Measurements from ENCODE around the gene CDK14.

Gene CDK14

GRCh38 chr7:90671571-90671970 is 75.5 kb downstream of the CDK14 start:
- Mint-ChIP-seq H3K36me3 (ENCODE audit: low read depth) (no peaks in the 10 kb centered on the region), H3K4me1 (no peaks in the 10 kb centered on the region), H3K9me3 (peaks cover 4% of the 10 kb centered on the region), H3K27me3 (peaks cover 1% of the 10 kb centered on the region), H3K27ac (no peak overlapping the region), H3K4me3 (no peak overlapping the region)
- ATAC-seq (no peak), DNase-seq (no peak)

- ATAC-seq, result no peak
- Mint-ChIP-seq H3K9me3 (peaks cover 4% of the 10 kb centered on the region), H3K27ac (no peak overlapping the region), H3K4me3 (no peak overlapping the region), H3K36me3 (ENCODE audit: low read depth) (no peaks in the 10 kb centered on the region), H3K4me1 (no peaks in the 10 kb centered on the region), H3K27me3 (peaks cover 1% of the 10 kb centered on the region)
- no peak for DNase-seq
These were observed 76.1 kb downstream of the CDK14 start for GRCh38 chr7:90672210-90672609.

GRCh38 chr7:90674625-90675024 is 78.5 kb downstream of the CDK14 start:
- Mint-ChIP-seq H3K4me3 (no peak overlapping the region), H3K4me1 (no peaks in the 10 kb centered on the region), H3K36me3 (ENCODE audit: low read depth) (no peaks in the 10 kb centered on the region), H3K9me3 (no peaks in the 10 kb centered on the region), H3K27me3 (peaks cover 1% of the 10 kb centered on the region), H3K27ac (no peak overlapping the region)
- ATAC-seq, result no peak
- no peak for DNase-seq

DNA sequence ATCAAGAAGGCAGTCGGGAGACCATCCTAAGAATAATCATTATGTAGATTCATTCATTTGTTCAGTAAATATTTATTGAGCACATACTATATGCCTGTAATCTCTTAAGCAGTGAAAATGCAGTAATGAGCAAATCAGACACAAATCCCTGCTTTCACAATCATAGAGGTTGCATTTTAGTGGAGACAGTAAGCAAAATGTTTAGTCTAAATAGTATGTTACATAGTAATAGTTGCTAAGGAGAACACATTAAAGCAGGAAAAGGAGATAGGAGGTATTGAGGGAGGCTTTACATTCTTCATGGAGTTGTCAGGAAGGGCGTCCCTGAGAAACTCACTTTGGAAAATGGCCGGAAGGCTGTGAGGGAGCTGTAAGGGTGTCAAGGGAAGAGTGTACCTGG is 79.9 kb downstream of the CDK14 start:
- H3K27ac Mint-ChIP-seq, result no peak overlapping the region
- no peaks in the 10 kb centered on the region for H3K4me1 Mint-ChIP-seq
- ATAC-seq (no peak), DNase-seq (no peak)
- no peaks in the 10 kb centered on the region for H3K9me3 Mint-ChIP-seq
- H3K4me3 Mint-ChIP-seq, result no peak overlapping the region
- H3K36me3 Mint-ChIP-seq (ENCODE audit: low read depth), result no peaks in the 10 kb centered on the region
- peaks cover under 1% of the 10 kb centered on the region for H3K27me3 Mint-ChIP-seq

DNA sequence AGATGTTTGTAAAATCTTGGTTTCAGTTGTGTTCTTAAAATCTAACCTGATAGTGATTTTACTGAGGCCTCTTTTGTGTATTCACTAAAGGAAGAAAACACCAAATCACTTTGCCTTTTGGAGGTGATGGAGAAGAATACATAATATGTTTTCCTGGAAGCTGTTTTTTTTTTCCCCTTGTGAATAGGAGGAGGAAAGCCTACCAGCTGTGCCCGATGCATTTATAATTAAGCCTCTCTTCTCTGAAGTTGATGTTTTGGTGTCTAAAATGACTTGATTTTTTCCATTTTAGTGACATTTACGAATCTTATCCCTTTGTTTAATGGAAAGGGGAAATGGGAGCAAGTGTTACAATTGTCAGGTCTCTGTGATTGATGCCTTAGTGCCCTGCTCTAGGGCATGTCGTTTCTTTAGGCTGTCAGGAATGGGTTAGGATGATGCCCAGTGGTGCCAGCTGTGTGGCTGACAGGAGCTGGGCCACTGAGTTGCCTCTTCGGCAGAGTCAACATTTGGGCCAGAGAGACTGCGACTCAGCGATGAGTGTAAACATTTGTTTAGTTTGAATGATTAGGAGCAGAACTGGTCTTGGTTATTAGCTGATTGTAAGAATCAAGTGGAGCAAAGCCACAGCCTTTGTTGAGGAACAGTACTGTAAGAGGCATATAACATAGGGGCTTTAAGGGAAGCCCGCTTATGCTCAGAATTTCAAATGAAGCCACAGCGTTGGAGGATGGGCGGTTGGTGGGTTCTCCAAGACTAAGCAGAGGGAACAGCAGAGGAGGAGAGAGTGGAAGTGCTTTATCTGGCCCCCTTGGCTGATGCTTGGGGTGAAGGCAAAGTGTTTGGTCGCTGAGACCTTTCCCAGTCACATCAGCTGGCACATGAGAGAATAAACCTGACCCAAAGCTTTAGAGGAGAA is 81.6 kb downstream of the CDK14 start:
- H3K27me3 Mint-ChIP-seq, result no peaks in the 10 kb centered on the region
- no peaks in the 10 kb centered on the region for H3K9me3 Mint-ChIP-seq
- ATAC-seq (no peak), DNase-seq (no peak)
- H3K27ac Mint-ChIP-seq, result no peak overlapping the region
- H3K4me3 Mint-ChIP-seq, result no peak overlapping the region
- no peaks in the 10 kb centered on the region for H3K4me1 Mint-ChIP-seq
- no peaks in the 10 kb centered on the region for H3K36me3 Mint-ChIP-seq (ENCODE audit: low read depth)

- Mint-ChIP-seq H3K27ac (no peak overlapping the region), H3K27me3 (no peaks in the 10 kb centered on the region), H3K4me3 (no peak overlapping the region), H3K36me3 (ENCODE audit: low read depth) (no peaks in the 10 kb centered on the region), H3K9me3 (no peaks in the 10 kb centered on the region), H3K4me1 (no peaks in the 10 kb centered on the region)
- ATAC-seq, result no peak
- no peak for DNase-seq
These were observed 82.9 kb downstream of the CDK14 start for GRCh38 chr7:90678986-90679385.

DNA sequence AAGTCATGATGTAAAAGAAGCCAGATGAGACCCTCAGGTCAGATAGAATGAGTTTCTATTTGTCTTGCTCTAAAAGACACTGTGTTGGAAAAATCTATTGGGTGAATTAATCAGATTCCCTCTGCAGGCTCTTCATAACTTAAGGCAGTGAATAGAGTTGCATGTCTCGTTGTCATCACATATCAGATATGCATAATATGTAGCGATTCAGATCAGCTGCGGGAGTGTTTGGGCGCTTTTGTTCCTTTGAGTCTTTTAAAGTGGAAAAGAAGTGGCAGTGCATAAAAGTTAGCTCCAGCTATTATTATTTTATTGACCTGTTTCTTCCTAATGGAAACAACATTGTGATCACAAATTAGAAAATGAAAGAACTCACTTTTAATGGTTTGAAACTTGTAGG is 84.4 kb downstream of the CDK14 start:
- Mint-ChIP-seq H3K36me3 (ENCODE audit: low read depth) (no peaks in the 10 kb centered on the region), H3K27ac (no peak overlapping the region), H3K4me1 (no peaks in the 10 kb centered on the region), H3K27me3 (no peaks in the 10 kb centered on the region), H3K9me3 (no peaks in the 10 kb centered on the region), H3K4me3 (no peak overlapping the region)
- DNase-seq (no peak), ATAC-seq (no peak)

- no peaks in the 10 kb centered on the region for H3K9me3 Mint-ChIP-seq
- no peak overlapping the region for H3K27ac Mint-ChIP-seq
- H3K4me3 Mint-ChIP-seq, result no peak overlapping the region
- H3K4me1 Mint-ChIP-seq, result no peaks in the 10 kb centered on the region
- ATAC-seq, result no peak
- H3K36me3 Mint-ChIP-seq (ENCODE audit: low read depth), result no peaks in the 10 kb centered on the region
- no peak for DNase-seq
- H3K27me3 Mint-ChIP-seq, result no peaks in the 10 kb centered on the region
These were observed 85.4 kb downstream of the CDK14 start for GRCh38 chr7:90681336-90682022.

DNA sequence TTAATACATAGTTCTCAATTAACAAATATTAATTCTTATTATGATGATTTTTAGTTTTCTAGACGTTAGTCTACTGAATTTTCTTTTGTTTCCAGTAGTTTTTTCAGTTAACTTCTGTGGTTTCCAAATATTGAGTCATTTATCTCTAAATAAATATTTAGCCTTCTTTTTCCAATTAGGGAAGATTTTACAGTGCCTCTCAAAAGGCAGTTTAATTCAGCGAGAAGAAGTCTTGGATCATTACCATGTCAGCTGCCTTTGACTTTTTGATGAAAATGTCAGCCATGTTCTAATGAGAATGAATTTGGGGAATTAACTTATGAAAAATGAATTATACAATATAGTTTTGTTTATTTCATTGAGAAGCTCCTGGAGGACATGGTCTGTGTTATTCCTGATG is 90.0 kb downstream of the CDK14 start:
- DNase-seq (no peak), ATAC-seq (no peak)
- H3K27ac Mint-ChIP-seq, result no peak overlapping the region
- H3K27me3 Mint-ChIP-seq, result no peaks in the 10 kb centered on the region
- no peaks in the 10 kb centered on the region for H3K36me3 Mint-ChIP-seq (ENCODE audit: low read depth)
- H3K4me3 Mint-ChIP-seq, result no peak overlapping the region
- H3K4me1 Mint-ChIP-seq, result peaks cover 3% of the 10 kb centered on the region
- no peaks in the 10 kb centered on the region for H3K9me3 Mint-ChIP-seq

GRCh38 chr7:90688810-90689209 is 92.7 kb downstream of the CDK14 start:
- DNase-seq (no peak), ATAC-seq (no peak)
- no peak overlapping the region for H3K4me3 Mint-ChIP-seq
- H3K27me3 Mint-ChIP-seq, result peaks cover under 1% of the 10 kb centered on the region
- peaks cover 3% of the 10 kb centered on the region for H3K4me1 Mint-ChIP-seq
- no peaks in the 10 kb centered on the region for H3K9me3 Mint-ChIP-seq
- no peak overlapping the region for H3K27ac Mint-ChIP-seq
- no peaks in the 10 kb centered on the region for H3K36me3 Mint-ChIP-seq (ENCODE audit: low read depth)

DNA sequence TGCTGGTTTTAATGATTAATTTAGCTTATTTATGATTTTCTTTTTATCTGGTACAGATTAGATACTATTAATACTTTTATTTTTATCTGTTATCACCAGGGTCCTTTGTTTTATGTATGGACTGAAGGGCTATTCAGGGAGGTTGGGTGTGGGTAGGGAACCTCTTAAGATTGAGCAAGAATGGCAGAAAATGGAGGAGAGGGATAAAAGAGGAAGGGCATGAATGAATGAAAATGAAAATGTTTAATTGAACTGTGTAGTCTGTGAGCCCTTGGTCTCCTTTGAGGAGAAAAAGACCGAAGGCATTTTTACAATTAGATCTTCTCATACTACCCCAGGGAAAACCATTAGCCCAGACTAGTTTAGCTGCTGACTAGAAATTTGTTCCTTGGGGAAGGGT is 93.1 kb downstream of the CDK14 start:
- DNase-seq, result no peak
- Mint-ChIP-seq H3K9me3 (no peaks in the 10 kb centered on the region), H3K27me3 (peaks cover 1% of the 10 kb centered on the region), H3K4me1 (peaks cover 3% of the 10 kb centered on the region), H3K36me3 (ENCODE audit: low read depth) (no peaks in the 10 kb centered on the region), H3K27ac (no peak overlapping the region), H3K4me3 (no peak overlapping the region)
- no peak for ATAC-seq

DNA sequence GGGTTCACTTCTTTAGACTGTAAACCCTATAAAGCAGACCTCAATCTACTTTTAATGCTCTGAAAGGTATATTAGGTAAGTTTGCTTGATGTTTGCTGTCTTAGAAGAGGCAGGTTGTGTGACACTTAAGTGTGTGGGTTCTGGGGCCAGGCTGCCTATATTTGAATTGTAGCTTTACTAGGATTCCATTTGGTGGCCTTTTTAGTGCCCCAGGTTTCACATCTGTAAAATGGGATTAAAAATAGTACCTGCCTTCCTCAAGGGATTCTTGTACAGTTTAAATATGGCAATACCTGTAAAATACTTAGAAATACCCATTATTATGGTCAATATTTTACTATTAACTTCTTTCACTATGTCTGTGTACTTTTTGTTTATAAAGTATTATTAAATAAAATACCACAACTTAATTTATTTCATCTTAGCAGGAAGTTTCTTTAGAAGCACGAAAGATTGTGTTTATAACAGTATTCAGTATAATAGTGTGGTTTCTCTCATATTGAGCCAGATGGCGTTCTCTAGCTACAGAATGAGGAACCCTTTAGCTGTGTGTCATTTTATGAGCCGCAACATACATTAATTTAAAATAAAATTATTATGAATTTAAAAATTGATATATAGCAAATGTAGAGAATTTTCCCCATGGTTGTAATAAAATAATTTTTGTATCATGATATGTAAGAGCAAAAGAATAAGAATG is 94.2 kb downstream of the CDK14 start:
- Mint-ChIP-seq H3K4me3 (no peak overlapping the region), H3K4me1 (peaks cover 3% of the 10 kb centered on the region), H3K27ac (no peak overlapping the region), H3K27me3 (peaks cover 1% of the 10 kb centered on the region), H3K9me3 (no peaks in the 10 kb centered on the region), H3K36me3 (ENCODE audit: low read depth) (no peaks in the 10 kb centered on the region)
- no peak for ATAC-seq
- no peak for DNase-seq

GRCh38 chr7:90692396-90692795 is 96.3 kb downstream of the CDK14 start:
- Mint-ChIP-seq H3K27ac (no peak overlapping the region), H3K4me1 (peaks cover 3% of the 10 kb centered on the region), H3K27me3 (peaks cover 1% of the 10 kb centered on the region), H3K36me3 (ENCODE audit: low read depth) (no peaks in the 10 kb centered on the region), H3K9me3 (peaks cover 6% of the 10 kb centered on the region), H3K4me3 (no peak overlapping the region)
- no peak for ATAC-seq
- DNase-seq, result no peak

- H3K9me3 Mint-ChIP-seq, result peaks cover 6% of the 10 kb centered on the region
- peaks cover 1% of the 10 kb centered on the region for H3K27me3 Mint-ChIP-seq
- ATAC-seq (no peak), DNase-seq (no peak)
- no peak overlapping the region for H3K4me3 Mint-ChIP-seq
- no peak overlapping the region for H3K27ac Mint-ChIP-seq
- H3K36me3 Mint-ChIP-seq (ENCODE audit: low read depth), result no peaks in the 10 kb centered on the region
- H3K4me1 Mint-ChIP-seq, result peaks cover 3% of the 10 kb centered on the region
These were observed 96.8 kb downstream of the CDK14 start for GRCh38 chr7:90692947-90693346.

DNA sequence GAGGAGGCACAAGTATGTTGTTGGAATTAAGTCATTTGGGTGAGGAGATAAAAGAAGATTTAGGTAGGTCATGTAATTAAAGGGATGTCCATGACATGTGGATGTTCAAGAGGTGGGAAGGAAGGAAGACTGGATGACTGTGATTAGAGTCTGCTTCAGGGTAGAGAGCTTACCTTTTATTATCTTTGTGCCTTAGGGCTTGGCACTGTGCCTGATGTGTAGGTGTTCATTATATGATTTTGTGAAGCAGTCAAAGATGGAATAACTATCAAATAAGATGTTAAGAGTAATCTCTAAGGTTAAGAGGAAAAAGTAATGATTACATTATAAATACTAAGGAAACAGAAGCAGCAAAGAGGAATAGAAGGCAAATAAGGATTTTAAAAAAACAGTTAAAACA is 97.8 kb downstream of the CDK14 start:
- peaks cover 6% of the 10 kb centered on the region for H3K9me3 Mint-ChIP-seq
- ATAC-seq, result no peak
- peaks cover under 1% of the 10 kb centered on the region for H3K4me1 Mint-ChIP-seq
- H3K27ac Mint-ChIP-seq, result no peak overlapping the region
- no peaks in the 10 kb centered on the region for H3K36me3 Mint-ChIP-seq (ENCODE audit: low read depth)
- H3K27me3 Mint-ChIP-seq, result peaks cover 1% of the 10 kb centered on the region
- no peak overlapping the region for H3K4me3 Mint-ChIP-seq
- DNase-seq, result no peak
